GF-D8 (cell line): ENCODE measurements around the gene WASF3.

ENCODE experiments used
- DNase-seq: peaks from one replicate; lab custom pipeline; 2025; lab: John Stamatoyannopoulos, UW

WASF3 gene

DNA sequence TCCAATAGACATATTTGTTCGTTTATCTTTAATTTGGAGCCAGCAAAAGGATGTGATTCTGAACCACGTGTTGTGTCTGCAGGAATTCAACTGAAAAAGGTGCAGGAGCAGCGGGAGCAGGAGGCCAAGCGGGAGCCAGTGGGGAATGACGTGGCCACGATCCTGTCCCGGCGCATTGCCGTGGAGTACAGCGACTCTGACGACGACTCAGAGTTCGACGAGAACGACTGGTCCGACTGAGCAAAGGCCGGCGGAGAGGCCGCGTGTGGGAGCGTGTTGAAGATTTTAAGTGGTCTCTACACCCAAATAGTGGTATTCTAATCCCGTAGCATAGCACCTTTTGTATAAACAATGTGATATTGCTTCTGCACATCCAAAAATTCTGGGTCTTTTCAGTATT, 128.1 kb downstream of the WASF3 start:
- DNase-seq = no peak

DNA sequence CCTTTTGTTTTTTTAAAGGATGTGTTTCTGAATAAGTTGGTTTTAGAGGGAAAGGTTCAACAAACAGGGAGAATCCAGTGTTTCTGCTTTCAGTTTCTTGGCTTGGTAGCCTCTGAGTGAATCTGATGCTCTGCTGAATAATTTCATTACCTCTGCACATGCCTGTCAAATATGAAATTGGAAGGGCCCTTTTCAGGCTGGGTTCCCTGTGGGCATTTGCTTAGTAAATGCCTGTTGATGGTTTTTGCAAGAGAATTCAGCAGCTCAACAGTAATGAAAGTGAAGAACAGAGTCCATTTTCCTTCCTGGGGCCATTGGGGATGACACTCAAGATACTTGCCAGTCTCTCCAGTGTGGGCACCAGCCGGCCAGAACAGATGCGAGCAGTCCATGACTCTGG, 128.8 kb downstream of the WASF3 start:
- no peak for DNase-seq

DNA sequence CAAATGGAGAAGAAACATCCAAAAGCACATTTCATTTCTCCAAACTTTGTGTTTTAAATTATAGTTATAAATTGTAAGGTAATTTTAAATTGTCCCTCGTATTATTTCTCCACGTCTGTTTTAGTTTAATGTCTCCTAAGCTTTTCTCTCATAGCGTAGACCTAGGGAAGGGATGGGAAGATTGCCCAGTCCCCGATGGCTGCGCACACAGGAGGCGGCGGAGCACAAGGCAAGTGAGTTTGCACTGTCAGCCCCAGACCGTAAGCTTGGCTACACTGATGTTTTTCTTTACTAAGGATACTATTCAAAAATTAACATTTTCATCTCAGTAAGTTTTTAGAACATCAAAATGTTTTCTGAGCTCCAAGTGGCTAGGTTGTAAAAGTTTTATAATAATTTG, 130.8 kb downstream of the WASF3 start:
- no peak for DNase-seq

DNA sequence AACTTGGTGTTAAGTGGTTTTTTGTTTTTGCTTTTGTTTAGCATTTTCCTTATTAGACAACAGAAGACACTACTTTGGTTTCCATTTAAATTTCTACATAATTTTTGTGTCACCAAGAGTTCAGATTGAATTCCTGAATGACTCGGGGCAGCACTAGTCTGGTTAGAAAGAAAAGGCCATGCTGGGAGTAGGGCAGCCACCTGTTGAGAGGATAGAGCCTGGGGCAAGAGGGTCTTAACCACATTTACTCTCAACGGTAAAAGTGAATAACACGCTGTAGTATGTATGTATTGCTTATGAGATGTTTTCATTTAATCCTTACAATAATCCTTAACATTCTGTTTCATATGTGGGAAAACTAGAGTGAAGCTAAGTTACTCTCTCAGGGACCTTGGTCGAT, 131.5 kb downstream of the WASF3 start:
- no peak for DNase-seq

DNA sequence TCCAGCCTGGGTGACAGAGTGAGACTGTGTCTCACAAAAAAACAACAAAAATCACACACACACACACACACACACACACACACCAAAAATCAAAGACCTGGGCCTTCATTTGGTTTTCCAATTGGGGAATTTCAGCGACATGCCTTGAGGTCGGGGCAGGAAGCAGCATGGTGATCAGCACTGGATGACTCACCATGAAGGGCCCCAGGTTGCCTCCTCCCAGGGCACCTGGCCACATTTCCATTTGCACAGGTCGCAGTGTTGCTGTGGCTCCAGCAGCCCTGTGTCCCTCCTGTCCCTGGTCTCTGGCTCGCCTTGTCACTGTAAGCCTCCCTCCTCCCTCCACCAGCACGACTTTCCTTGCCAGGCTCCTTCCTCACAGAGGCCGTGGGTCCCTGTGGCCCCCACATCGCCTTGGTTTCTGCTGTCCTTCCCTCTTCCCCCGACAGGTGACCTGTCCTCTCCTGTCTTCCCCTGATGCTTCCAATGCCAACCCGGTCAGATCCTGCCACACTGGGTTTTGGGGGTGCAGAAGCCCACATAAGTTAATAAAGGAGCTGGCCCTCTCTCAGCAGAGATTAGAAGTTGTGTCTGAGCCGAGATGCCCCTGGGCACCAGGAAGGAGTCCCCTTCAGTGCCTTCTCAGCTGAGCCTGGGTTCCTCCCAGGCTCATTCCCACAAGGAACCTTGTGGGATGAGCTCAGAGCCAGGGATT, 136.4 kb downstream of the WASF3 start:
- DNase-seq = no peak

DNA sequence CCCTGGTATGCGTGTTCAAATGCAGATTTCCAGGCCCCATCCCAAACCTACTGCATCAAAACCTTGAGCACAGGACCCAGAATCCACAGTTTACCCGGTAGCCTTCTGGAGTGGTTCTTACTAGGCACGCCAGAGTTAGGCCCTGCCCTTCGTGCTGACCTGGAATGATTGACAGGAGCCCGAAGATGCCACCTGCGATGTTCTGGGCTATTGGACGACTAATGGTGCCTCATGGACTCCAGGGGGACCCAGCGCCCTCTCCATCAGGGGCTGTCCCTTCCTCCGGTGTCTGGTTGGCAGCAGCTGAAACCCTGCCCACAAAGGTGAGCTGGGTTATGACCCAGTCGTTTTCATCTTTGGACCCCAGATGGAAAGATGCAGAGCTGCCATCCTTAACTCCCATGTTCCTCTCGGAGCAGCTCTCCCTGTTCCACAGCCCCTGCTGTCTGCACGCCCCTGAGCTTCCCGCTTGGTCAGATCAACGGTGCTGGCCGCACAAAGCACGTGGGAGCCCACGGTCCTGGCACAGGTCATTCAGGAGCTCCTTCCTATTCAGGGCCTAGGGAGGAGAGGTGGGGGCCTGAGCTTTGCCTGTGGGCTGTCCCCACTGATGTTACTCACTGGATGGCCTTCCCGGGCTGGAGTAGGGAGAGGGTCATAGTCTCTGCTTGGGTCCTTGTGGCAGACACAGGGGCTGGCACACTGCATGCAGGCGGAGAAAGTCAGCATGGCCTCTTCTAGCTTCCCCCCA, 137.3 kb downstream of the WASF3 start:
- DNase-seq = no peak

DNA sequence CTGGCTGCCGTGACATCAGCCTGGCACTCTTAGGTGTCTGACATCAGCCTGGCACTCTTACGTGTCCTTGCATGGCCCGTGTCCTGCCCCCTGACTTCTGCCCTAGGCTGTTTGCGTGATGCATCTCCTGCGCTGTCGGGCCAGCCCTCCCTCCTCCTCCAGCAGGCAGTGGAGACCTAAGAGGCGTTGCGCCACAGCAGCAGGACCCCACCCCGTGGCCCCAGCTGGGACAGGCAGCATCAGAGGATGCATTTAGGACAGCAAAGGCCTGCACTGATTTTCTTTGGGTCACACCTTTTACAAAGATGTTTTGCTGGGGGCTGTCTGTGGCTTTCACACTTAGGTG, 137.8 kb downstream of the WASF3 start:
- no peak for DNase-seq

DNA sequence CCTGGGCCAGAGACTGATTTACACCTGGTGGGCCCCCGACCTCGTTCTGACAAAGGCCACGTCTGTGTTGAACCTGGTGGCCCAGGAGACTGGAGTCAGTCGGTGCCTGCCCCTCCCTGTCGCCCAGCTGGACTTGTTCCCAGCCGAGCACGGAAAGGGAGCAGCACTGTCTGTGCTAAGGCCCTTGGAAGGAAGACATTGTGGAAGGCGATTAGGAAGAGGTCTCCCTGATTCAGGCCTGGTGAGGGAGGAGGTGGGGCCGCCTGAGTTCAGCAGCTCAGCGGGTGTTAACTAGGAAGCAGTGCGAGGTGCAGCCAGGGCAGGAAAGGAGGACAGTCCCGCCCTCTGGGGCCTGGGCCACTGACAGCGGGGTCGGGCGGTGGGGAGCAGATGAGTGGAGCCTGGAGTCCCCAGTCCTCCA, 138.4 kb downstream of the WASF3 start:
- no peak for DNase-seq

DNA sequence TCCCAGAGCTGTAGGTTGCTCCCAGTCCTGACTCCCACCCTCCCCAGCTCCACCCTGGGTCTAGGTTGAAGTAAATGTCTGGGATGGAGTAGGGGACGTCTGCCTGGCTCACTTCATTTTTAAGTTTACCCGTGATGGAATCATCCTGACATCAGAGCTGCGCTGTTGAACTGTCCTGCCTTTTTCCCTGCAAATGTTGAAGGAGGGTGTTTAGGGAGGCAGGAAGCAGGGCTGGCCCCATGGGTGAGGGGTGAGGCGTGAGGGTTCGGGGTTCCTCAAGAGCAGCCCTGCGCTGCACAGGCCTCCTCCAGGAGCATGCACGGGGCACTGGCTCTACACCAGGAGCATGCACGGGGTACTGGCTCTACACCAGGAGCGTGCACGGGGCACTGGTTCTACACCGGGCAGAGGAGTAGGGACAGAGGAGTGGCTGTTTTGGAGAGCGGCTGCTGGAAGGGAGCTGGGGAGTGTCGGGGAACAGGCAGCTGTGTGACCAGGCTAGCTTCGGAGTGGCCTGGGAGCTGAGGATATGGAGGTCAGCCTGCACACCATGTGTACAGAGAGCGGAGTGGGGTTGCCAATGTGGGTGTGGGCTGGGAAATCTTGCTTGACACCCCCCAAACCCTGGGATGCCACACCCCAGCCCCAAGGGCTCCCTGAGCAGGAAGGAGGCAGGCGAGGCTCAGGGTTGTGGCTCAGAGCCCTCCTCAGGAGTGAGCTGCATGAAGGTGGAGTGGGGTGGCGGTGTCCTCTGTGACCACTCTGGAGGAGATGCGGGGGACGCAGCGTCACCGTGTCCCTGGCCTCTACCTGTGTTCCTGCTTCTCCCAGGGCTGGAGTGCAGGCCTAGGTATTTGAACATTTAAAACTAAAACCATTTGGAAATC, 139.8 kb downstream of the WASF3 start:
- DNase-seq = no peak

DNA sequence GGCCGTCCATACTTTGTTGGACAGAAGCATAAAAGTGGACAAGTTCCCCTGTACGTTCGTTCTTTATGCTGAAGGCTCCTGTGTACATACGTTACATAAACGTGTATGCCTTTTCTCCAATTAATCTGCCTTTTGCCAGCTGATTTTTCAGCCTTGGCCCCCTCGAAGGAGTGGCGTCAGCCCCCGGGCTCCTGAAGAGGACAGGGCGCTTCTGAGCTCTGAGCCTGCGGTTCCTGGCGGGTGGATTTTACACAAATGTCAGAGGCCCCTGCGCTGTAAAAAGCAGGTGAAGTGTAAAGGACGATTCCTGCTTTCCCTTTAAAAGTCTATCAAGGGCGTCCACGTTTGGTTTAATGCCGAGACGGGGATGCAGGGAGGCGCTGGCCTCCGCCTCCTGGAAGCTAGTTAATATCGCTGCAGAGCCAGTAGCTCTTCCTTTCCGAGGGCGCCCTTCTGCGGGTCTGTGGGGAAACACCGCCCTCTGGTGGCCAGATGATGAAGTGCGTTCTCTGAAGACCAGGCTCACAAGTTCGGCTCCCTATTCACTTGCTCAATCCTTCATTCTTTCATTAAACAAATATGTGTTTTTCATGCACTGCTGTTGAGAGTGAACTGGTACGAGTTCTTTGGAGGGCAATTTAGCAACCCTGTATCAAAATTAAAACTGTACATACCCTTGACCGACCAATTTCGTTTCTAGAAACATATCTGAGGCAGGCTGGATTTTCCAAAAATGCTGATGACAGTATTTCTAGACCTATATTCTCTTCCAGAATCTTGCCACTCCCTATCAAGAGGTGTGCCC, 141.1 kb downstream of the WASF3 start:
- DNase-seq = no peak

DNA sequence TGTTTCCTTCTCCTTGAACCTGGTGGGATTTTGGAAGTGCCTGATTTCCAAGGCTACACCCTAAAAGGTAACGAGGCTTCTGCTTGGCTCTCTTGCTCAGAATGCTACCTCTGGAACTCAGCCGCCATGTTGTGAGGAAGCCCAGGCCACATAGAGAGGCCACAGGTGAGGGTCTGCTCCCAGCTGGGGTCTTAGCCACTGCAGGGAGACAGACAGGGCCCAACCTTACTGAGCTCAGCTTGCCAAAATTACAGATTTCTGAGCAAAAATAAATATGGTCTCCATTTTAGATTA, 141.7 kb downstream of the WASF3 start:
- no peak for DNase-seq

DNA sequence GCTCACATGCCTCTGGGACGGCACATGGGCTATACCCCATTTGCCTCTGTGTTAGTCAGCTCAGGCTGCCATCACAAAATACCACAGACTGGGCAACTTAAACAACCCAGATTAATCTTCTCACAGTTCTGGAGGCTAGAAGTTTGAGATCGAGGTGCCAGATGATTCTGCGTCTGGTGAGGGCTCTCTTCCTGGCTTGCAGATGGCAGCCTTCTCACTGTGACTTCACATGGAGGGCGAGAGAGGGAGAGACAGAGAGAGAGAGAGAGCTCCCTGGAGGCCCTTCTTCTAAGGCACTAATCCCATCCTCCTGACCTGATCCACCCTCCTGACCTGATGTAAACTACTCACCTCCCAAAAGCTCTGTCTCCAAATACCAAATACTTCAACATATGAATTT, 148.1 kb downstream of the WASF3 start:
- DNase-seq = no peak

DNA sequence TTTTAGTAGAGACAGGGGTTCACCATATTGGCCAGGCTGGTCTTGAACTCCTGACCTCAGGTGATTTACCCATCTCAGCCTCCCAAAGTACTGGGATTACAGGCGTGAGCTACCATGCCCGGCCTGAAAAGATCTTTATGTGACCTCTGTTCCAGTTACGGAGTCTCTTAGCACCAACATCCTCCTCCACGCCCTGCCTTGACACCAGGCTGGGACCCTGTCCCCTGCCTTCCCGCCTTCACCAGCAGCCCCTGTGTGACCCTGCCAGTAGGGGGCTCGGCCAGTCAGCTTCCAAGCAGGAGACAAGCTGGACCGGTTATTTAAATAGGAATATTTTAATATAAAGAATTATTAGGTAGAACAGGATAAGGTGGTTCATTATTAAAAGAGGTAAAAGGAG, 148.9 kb downstream of the WASF3 start:
- DNase-seq = no peak

DNA sequence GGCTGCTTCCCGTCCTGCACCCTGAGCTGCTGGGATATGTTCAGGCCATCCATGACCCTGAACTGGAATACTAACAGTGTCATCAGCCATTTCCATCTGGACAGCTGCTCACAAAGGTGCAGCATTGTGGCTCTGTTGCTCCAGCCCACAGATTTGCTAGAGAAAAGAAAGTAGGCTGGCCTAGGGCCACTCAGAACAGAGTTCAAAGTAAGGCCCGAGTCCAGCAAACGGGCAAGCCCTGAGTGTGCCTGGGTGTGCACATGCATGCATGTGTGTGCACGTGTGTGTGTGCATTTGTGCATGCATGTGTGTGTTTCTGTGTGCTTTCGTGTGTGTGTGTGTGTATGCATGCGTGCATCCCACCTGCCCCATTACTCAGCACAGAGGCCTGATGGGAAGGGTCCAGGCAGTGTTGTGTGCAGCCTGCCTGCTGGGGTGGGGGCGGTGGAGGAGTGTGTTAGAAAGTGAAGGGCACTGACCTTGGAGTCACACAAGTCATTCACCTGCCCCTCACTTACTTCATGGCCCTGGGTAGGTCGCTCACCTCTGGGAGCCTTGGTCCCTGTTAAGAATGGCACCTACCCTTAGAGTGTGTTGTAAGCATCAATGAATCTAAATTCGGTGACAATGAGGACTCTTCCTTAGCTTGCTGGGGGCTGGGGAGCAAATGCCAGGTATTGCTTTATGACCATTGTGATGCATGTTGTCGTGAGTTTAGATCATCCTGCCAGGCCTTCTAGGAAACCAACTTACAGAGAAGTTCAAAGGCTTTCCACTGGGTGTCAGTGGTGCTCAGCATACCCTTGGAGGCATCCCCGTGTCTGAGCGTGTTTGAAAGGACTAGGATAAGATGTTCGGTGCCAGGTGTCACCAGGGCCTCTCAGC, 149.9 kb downstream of the WASF3 start:
- peak; percentile 23 for DNase-seq

DNA sequence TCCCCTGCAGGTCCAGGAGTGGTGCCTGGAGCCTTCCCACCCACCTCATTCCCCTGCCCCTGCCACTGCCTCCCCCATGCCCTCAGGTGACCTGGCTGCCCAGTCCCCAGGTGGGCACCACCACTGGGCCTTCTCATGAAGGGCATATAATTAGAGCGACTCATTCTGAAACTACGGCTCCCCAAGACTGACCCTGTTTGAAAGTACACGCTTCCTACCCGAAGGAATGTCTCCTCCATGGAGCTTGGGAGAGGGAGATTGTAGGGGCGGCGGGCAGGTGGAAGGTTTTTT, 150.5 kb downstream of the WASF3 start:
- no peak for DNase-seq

DNA sequence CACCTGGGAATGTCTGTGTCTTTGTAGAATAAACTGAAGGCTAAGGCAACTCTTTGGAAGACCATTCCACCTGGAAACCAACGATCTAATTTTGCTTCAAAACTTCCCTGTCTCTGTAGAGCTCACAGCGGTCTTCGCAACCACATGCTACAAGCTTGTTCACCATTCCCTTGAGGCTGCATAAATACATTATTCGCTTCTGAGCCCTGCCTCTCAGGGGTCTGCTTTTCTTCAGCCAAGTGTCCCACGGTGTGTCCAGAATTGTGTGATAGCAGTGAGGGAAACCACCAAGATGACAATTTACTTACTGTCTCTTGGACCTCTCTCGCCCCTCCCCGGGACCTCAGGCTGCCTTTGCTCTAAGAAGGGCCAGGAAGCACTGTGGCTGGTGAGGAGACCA, 152.0 kb downstream of the WASF3 start:
- DNase-seq = no peak

DNA sequence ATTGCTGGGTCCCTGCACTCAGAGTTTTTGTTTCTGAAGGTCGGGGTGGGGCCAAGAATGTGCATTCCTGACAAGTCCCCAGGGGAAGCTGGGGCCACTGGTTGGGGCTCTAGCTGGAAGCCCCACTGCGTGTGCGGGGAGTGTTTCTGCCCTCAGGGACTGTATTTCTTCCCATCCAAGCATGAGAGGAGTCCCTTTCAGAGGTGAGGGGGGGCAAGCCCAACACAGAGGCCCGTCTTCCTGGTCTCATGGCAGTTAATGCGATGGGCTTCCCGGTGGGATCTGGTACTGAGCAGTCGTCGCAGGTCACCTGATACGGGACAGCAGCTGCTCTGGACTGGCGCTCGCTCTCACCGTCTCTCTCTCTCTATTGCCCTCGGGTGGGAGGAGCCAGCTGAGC, 152.7 kb downstream of the WASF3 start:
- no peak for DNase-seq

DNA sequence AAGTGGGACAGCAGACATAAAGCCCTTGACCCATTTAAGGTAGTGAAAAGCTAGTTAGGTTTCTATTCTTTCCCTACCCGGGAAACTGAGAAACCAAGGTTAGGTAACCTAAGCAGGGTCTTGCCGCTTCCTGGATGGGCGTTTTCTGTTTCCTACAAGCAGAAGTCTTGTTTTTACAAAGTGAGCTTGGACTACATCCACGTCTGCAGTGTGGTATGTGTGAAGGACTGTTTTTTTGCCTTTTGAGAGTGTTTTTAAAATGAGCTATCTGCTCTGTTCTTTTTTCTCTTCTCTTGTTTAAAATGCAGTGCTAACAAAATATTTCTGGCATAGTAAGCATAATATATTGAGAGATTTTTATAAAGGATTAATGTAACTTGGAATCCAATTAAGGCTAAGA, 153.7 kb downstream of the WASF3 start:
- DNase-seq = no peak

DNA sequence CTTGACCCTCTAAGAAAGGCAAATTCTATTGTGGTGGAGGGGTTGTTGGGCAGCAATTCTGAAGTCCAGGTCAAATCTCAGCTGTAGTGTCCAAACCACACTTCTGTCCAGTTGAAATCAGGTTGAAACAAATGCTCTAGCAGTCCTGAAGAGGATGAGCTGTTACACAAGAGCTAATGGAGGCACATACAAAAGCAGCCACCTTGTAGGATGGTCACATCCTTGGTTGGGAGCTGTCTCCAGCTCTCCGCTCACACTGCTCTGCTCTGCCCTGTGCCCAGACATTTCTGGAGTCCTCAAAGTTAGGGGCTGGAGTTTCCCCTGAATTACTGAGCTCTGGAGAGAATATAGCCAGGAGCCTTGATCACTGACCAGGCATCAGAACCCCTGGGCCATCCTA, 155.9 kb downstream of the WASF3 start:
- no peak for DNase-seq

DNA sequence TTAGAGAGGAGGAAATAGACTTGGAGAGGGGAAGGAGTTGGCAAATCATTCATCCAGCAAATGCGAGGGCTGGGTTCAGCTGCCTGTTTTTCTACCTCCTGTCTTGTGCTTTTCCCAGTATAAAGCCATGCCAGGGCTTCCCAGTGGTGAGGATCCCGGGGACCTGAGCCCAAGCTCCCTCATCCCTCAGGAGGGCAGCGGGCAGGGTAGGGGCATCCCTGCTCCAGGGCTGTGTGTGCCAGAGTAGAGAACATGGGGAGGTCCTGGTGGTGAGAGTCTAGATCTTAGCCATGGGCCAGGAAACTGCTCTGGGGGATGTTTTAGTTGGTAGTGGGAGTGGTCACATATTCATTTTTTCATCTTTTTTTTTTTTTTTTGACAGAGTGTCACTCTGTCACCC, 159.5 kb downstream of the WASF3 start:
- DNase-seq = no peak

DNA sequence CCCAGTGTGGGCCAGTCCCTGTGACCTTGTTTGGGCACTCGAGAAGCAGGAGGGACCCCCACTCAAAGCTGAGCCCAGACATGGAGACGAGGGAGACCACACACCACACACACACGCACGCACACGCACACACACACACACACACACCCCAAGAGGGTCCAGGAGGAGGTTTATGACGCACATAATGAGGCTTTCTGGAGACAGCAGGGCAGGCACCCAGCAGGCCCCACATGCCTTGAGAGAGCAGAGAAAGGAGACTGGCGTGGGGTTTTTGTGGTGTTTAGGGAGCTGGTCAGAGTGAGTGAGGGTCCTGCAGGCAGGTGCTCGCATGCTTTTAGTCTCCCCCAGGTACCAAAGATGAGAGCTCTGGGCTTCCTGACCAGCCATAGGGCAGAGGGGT, 160.7 kb downstream of the WASF3 start:
- no peak for DNase-seq

DNA sequence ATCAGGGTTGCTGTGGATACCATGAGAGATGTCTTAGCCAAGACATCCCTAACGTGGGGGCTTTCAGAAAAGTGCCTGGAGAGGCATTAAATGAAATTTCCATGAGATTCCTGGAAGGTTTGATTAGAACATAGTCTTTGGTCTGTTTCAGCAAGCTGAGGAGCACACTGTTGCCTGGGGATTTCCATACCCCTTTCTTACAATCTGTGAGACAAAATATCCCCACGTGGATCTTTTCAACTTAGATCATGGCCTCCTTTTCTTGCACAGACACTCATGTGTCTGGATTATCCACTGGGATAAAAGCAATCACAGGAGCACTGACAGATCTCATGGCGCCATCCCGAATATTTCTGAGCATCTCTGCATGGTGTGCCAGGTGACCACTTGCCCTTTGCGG, 161.4 kb downstream of the WASF3 start:
- no peak for DNase-seq
